PC-9 (cell line): ENCODE measurements around the gene SCRN1. TPM values are rescaled to one million over a fixed set of nuclear protein-coding genes. Genes with fewer than 3 reads are reported as not detected.

Source experiments
- BruUV-seq: library from RNA; stranded (reverse); fragments of 400-500 nt; replicated peaks from 2 replicates; lab custom pipeline; 2021; lab: Mats Ljungman, UMichigan
- CTCF ChIA-PET: fragments of 300-600 bp; sonication (Branson Sonifier 250); formaldehyde crosslinking; loops from one replicate; lab custom pipeline; 2022; ENCODE audit warnings: antibody characterized with exemption; lab: Charles Lee
- POLR2A ChIA-PET: fragments of 300-600 bp; sonication (Branson Sonifier 250); formaldehyde crosslinking; loops from one replicate; lab custom pipeline; 2022; ENCODE audit warnings: antibody characterized with exemption; ENCODE audit not compliant: unreplicated experiment; lab: Charles Lee
- DNase-seq, 2 experiments: peaks; one replicate each; pipeline versions ENCODE4 v3.0.0 to v3.0.0-alpha.2; 2015 to 2022; ENCODE audit warnings: mixed read lengths in 1 of 2
- H2AFZ ChIP-seq: fragments of 200-600 bp; sonication (generic); 2 replicates; pipeline ENCODE4 v1.8.1; 2017; ENCODE audit warnings: antibody characterized with exemption
- H3F3A ChIP-seq: fragments of 200-600 bp; sonication (generic); 2 replicates; pipeline ENCODE4 v1.8.1; 2017; ENCODE audit warnings: antibody characterized with exemption, mild to moderate bottlenecking, low read depth; ENCODE audit not compliant: insufficient read depth
- H3K27ac ChIP-seq: fragments of 200-600 bp; sonication (generic); 2 replicates; pipeline ENCODE4 v1.6.1; 2016; ENCODE audit warnings: mixed run types
- H3K27me3 ChIP-seq: fragments of 200-600 bp; sonication (generic); 2 replicates; pipeline ENCODE4 v1.6.1; 2016; ENCODE audit warnings: low read depth, mixed run types; ENCODE audit not compliant: insufficient read depth
- H3K36me3 ChIP-seq: fragments of 200-600 bp; sonication (generic); 2 replicates; pipeline ENCODE4 v1.6.1; 2016; ENCODE audit warnings: low read depth, mixed run types
- H3K4me1 ChIP-seq: fragments of 200-600 bp; sonication (generic); replicated peaks from 2 replicates; pipeline ENCODE4 v1.6.1; 2016; ENCODE audit warnings: mixed run types; ENCODE audit not compliant: insufficient read depth
- H3K4me2 ChIP-seq: fragments of 200-600 bp; sonication (generic); 2 replicates; pipeline ENCODE4 v1.6.1; 2017; ENCODE audit warnings: mixed run types
- H3K4me3 ChIP-seq: fragments of 200-600 bp; sonication (generic); 2 replicates; pipeline ENCODE4 v1.6.1; 2016; ENCODE audit warnings: mixed run types
- H3K79me2 ChIP-seq: fragments of 200-600 bp; sonication (generic); 2 replicates; pipeline ENCODE4 v1.6.1; 2017; ENCODE audit warnings: low read depth, mixed run types
- H3K9me2 ChIP-seq: fragments of 200-600 bp; sonication (generic); 2 replicates; pipeline ENCODE4 v1.8.1; 2017; ENCODE audit warnings: mild to moderate bottlenecking; ENCODE audit not compliant: insufficient read depth
- H3K9me3 ChIP-seq: fragments of 200-600 bp; sonication (generic); 2 replicates; pipeline ENCODE4 v1.8.1; 2016; ENCODE audit warnings: low read depth; ENCODE audit not compliant: insufficient read depth
- H4K20me1 ChIP-seq: fragments of 200-600 bp; sonication (generic); 2 replicates; pipeline ENCODE4 v1.8.1; 2017; ENCODE audit not compliant: insufficient read depth
- CTCF ChIP-seq: fragments of 200-600 bp; sonication (generic); conservative IDR thresholded peaks from 2 replicates; pipeline ENCODE4 v1.6.1; 2017; ENCODE audit warnings: mixed run types, antibody characterized with exemption, mild to moderate bottlenecking, moderate library complexity
- EZH2 ChIP-seq: fragments of 200-600 bp; sonication (generic); IDR thresholded peaks from 2 replicates; pipeline ENCODE4 v1.8.0; 2017; ENCODE audit warnings: antibody characterized with exemption, low read depth
- intact Hi-C: fragments of 100-400 bp; cut with micrococcal nuclease; formaldehyde crosslinking; loops from one replicate; pipeline ENCODE4 v1.10.0; 2022; ENCODE audit not compliant: unreplicated experiment
- total RNA-seq: library from RNA; stranded (reverse); gene quantifications from 2 replicates; pipeline ENCODE4 v1.2.3, GENCODE V29; 2021

SCRN1 gene
- total RNA-seq, 1 experiment from 2014 or later = 94.4 TPM

GRCh38 chr7:29924006-29924405 lies 65.6 kb downstream of the SCRN1 start:
- BruUV-seq = no TSS peak
- no peak overlapping the region for H3K4me3 ChIP-seq
- H4K20me1 ChIP-seq = no peaks in the 10 kb centered on the region
- no peaks in the 10 kb centered on the region for H3K79me2 ChIP-seq
- H3K27me3 ChIP-seq = no peaks in the 10 kb centered on the region
- H3K36me3 ChIP-seq = 0 out of 2 replicates have a peak, but pooled peaks cover 5% of the 10 kb centered on the region
- no peaks in the 10 kb centered on the region for H3K9me3 ChIP-seq
- TF ChIP-seq CTCF = no peak
- no peak for TF ChIP-seq EZH2
- no peak overlapping the region for H3K4me2 ChIP-seq
- no peaks in the 10 kb centered on the region for H3K4me1 ChIP-seq
- no peak overlapping the region for H3K27ac ChIP-seq
- intact Hi-C loops = loop anchor here (10.0 kb wide), 1 partner anchor 999 kb away; no protein-coding TSS in a partner anchor
- ChIA-PET POLR2A (no interaction called here), CTCF (no interaction called here)
- no peak for DNase-seq
- no peaks in the 10 kb centered on the region for H3K9me2 ChIP-seq
- no peak overlapping the region for H2AFZ ChIP-seq
- peaks cover 4% of the 10 kb centered on the region; the same call in 1 of the 2 replicates for H3F3A ChIP-seq

- no peak overlapping the region for H3K4me2 ChIP-seq
- no peaks in the 10 kb centered on the region for H3K4me1 ChIP-seq
- H3K9me3 ChIP-seq = no peaks in the 10 kb centered on the region
- no peak overlapping the region for H3K27ac ChIP-seq
- CTCF ChIA-PET = interaction anchor here (1.3 kb wide), 1 partner anchor 139 kb away, joined by 5 read pairs; no protein-coding TSS in a partner anchor
- no peaks in the 10 kb centered on the region for H3K9me2 ChIP-seq
- intact Hi-C loops = loop anchor here (10.0 kb wide), 1 partner anchor 998 kb away; no protein-coding TSS in a partner anchor
- H2AFZ ChIP-seq = no peak overlapping the region
- no peak for TF ChIP-seq CTCF
- H3K36me3 ChIP-seq = 0 out of 2 replicates have a peak, but pooled peaks cover 5% of the 10 kb centered on the region
- H3K79me2 ChIP-seq = no peaks in the 10 kb centered on the region
- H3F3A ChIP-seq = peaks cover 4% of the 10 kb centered on the region; the same call in 1 of the 2 replicates
- no peak for DNase-seq
- no peaks in the 10 kb centered on the region for H3K27me3 ChIP-seq
- H4K20me1 ChIP-seq = no peaks in the 10 kb centered on the region
- no TSS peak for BruUV-seq
- H3K4me3 ChIP-seq = no peak overlapping the region
- POLR2A ChIA-PET = no interaction called here
Observed at GRCh38 chr7:29922921-29923700, 66.5 kb downstream of the SCRN1 start.

- Histone ChIP-seq H3K4me2 (no peak overlapping the region), H3K4me1 (no peaks in the 10 kb centered on the region), H3K9me3 (no peaks in the 10 kb centered on the region), H3K27ac (no peak overlapping the region), H3K4me3 (no peak overlapping the region), H4K20me1 (no peaks in the 10 kb centered on the region), H3K27me3 (no peaks in the 10 kb centered on the region), H3K9me2 (no peaks in the 10 kb centered on the region), H3F3A (peaks cover 4% of the 10 kb centered on the region; the same call in 1 of the 2 replicates), H3K79me2 (no peaks in the 10 kb centered on the region), H3K36me3 (0 out of 2 replicates have a peak, but pooled peaks cover 5% of the 10 kb centered on the region), H2AFZ (no peak overlapping the region)
- POLR2A ChIA-PET = no interaction called here
- CTCF ChIA-PET = interaction anchor here (0.5 to 1.9 kb wide), 8 partner anchors 14 to 642 kb away, joined by 3 to 8 read pairs (median 3); no protein-coding TSS in a partner anchor
- DNase-seq = peak; percentile 56 to 61
- intact Hi-C loops = loop anchor here (1.0 to 10.0 kb wide), 3 partner anchors 43 to 997 kb away; no protein-coding TSS in a partner anchor
- BruUV-seq = no TSS peak
- TF ChIP-seq EZH2 = no peak
- peak; percentile 99 for TF ChIP-seq CTCF
Observed at GRCh38 chr7:29921404-29922010, 68.1 kb downstream of the SCRN1 start.
